ENCODE measurements around the gene C17orf58. TPM values are rescaled to one million over a fixed set of nuclear protein-coding genes. Genes with fewer than 3 reads are reported as not detected.
A peak's percentile ranks its signal among the peaks of the same experiment; 100 is the strongest.
"Not testable (repeated sequence)": the region's sequence is repeated elsewhere in the genome, so short reads cannot be mapped to it uniquely, and the experiment has no call there.

C17orf58 gene
- total RNA-seq, 2 donors from 2014 or later, result 19.2 to 24.6 TPM

- not testable (repeated sequence) for H3K4me3 Mint-ChIP-seq
These were observed 36.0 kb downstream of the C17orf58 start for GRCh38 chr17:67960276-67960675.

GRCh38 chr17:67959510-67959909, 36.8 kb downstream of the C17orf58 start:
- Mint-ChIP-seq H3K9me3 (no peaks in the 10 kb centered on the region), H3K4me3 (no peak overlapping the region), H3K4me1 (ENCODE audit: low read depth in 2 of 2) (peaks cover 5 to 7% of the 10 kb centered on the region in 2 donors), H3K27ac (peak overlapping the region in 1 of 2 donors; percentile 71), H3K36me3 (peaks cover 5% of the 10 kb centered on the region), H3K27me3 (no peaks in the 10 kb centered on the region)
- ATAC-seq (no peak), DNase-seq (ENCODE audit: low spot score) (no peak)

More at GRCh38 chr17:67960276-67960675, 36.0 kb downstream of the C17orf58 start:
- DNase-seq (ENCODE audit: low spot score); H3K27ac Mint-ChIP-seq; H3K36me3 Mint-ChIP-seq; ATAC-seq; H3K4me1 Mint-ChIP-seq (ENCODE audit: low read depth in 2 of 2); H3K9me3 Mint-ChIP-seq; H3K27me3 Mint-ChIP-seq: not testable (repeated sequence)

GRCh38 chr17:67950945-67951344, 45.3 kb downstream of the C17orf58 start:
- H3K36me3 Mint-ChIP-seq, result peaks cover 8% of the 10 kb centered on the region
- no peaks in the 10 kb centered on the region for H3K27me3 Mint-ChIP-seq

GRCh38 chr17:67947325-67947813, 48.9 kb downstream of the C17orf58 start:
- H3K27me3 Mint-ChIP-seq, result no peaks in the 10 kb centered on the region
- peaks cover 17% of the 10 kb centered on the region for H3K36me3 Mint-ChIP-seq
- no peak for DNase-seq (ENCODE audit: low spot score)
- H3K9me3 Mint-ChIP-seq, result no peaks in the 10 kb centered on the region
- ATAC-seq, result no peak
- peaks cover 0 to 5% of the 10 kb centered on the region in 2 donors for H3K4me1 Mint-ChIP-seq (ENCODE audit: low read depth in 2 of 2)
- no peak overlapping the region for H3K4me3 Mint-ChIP-seq
- no peak overlapping the region for H3K27ac Mint-ChIP-seq

More at GRCh38 chr17:67950945-67951344, 45.3 kb downstream of the C17orf58 start:
- DNase-seq (ENCODE audit: low spot score) (no peak), ATAC-seq (no peak)
- Mint-ChIP-seq H3K27ac (no peak overlapping the region), H3K4me3 (no peak overlapping the region), H3K4me1 (ENCODE audit: low read depth in 2 of 2) (peaks cover 0 to under 1% of the 10 kb centered on the region in 2 donors), H3K9me3 (no peaks in the 10 kb centered on the region)

- no peak overlapping the region for H3K27ac Mint-ChIP-seq
- DNase-seq (ENCODE audit: low spot score) (no peak), ATAC-seq (no peak)
- peaks cover 17% of the 10 kb centered on the region for H3K36me3 Mint-ChIP-seq
- no peak overlapping the region for H3K4me3 Mint-ChIP-seq
- H3K9me3 Mint-ChIP-seq, result no peaks in the 10 kb centered on the region
- peaks cover 0 to 5% of the 10 kb centered on the region in 2 donors for H3K4me1 Mint-ChIP-seq (ENCODE audit: low read depth in 2 of 2)
- no peaks in the 10 kb centered on the region for H3K27me3 Mint-ChIP-seq
These were observed 49.8 kb downstream of the C17orf58 start for GRCh38 chr17:67946513-67946912.

- no peak for DNase-seq (ENCODE audit: low spot score)
- no peaks in the 10 kb centered on the region for H3K27me3 Mint-ChIP-seq
- ATAC-seq, result no peak
- no peak overlapping the region for H3K4me3 Mint-ChIP-seq
- H3K9me3 Mint-ChIP-seq, result no peaks in the 10 kb centered on the region
- peaks cover 0 to 5% of the 10 kb centered on the region in 2 donors for H3K4me1 Mint-ChIP-seq (ENCODE audit: low read depth in 2 of 2)
- no peak overlapping the region for H3K27ac Mint-ChIP-seq
- peaks cover 17% of the 10 kb centered on the region for H3K36me3 Mint-ChIP-seq
These were observed 52.2 kb downstream of the C17orf58 start for GRCh38 chr17:67944035-67944434.

GRCh38 chr17:67942810-67943209, 53.5 kb downstream of the C17orf58 start:
- Mint-ChIP-seq H3K27ac (no peak overlapping the region), H3K9me3 (no peaks in the 10 kb centered on the region), H3K36me3 (peaks cover 12% of the 10 kb centered on the region), H3K4me3 (no peak overlapping the region), H3K4me1 (ENCODE audit: low read depth in 2 of 2) (peaks cover 0 to 5% of the 10 kb centered on the region in 2 donors), H3K27me3 (no peaks in the 10 kb centered on the region)
- ATAC-seq (no peak), DNase-seq (ENCODE audit: low spot score) (no peak)

Other genes starting within 250 kb of the C17orf58 start
- gene BPTF, start 171.0 kb downstream of the C17orf58 start, total RNA-seq, result 10 to 100 TPM; 73.4 to 94.7 TPM
- gene KPNA2, start 39.3 kb upstream of the C17orf58 start, total RNA-seq, result 100 to 1,000 TPM; 172 to 218 TPM

Measured in natural killer cell treated with Interleukin-12 subunit alpha and Interleukin-12 subunit beta and Interleukin-15 and Interleukin-18, amount 100 ng/mL, for 72 hours (primary cell).